ENCODE measurements around the gene GFRAL.

- no peak for TF ChIP-seq FOXM1 (IDR thresholded peaks at IDR 0.05; ENCODE audit: borderline replicate concordance)
- TF ChIP-seq BHLHE40 (IDR thresholded peaks at IDR 0.05; ENCODE audit: borderline replicate concordance), result no peak
- no peak for TF ChIP-seq NFRKB (IDR thresholded peaks at IDR 0.05)
- no peak for TF ChIP-seq FOXK2 (IDR thresholded peaks at IDR 0.05)
- no peak for TF ChIP-seq ARNT (IDR thresholded peaks at IDR 0.05)
- no peak for TF ChIP-seq SUZ12 (IDR thresholded peaks at IDR 0.05)
- TF ChIP-seq L3MBTL2 (conservative IDR thresholded peaks at IDR 0.05), result no peak
- TF ChIP-seq ZNF384 (IDR thresholded peaks at IDR 0.05), result no peak
- TF ChIP-seq TARDBP (IDR thresholded peaks at IDR 0.05), result no peak
- TF ChIP-seq FOXA1 (IDR thresholded peaks at IDR 0.05), result no peak
- no peak for TF ChIP-seq PKNOX1 (IDR thresholded peaks at IDR 0.05)
Measured at GRCh38 chr6:55290736-55291135, 36.5 kb upstream of the GFRAL start.

Data from HEK293T (cell line).